KMS-11 (cell line): ENCODE results near the gene SNX1.
"Not testable (repeated sequence)": the region's sequence is repeated elsewhere in the genome, so short reads cannot be mapped to it uniquely, and the experiment has no call there.

Source experiments
- H2AFZ ChIP-seq: fragments of 200-600 bp; sonication (generic); 2 replicates; pipeline ENCODE4 v1.6.1; 2016; ENCODE audit warnings: antibody characterized with exemption, mixed run types, low read depth
- H3K27ac ChIP-seq: fragments of 200-600 bp; sonication (generic); 2 replicates; pipeline ENCODE4 v1.6.1; 2016; ENCODE audit warnings: mild to moderate bottlenecking, mixed run types
- H3K27me3 ChIP-seq: fragments of 200-600 bp; sonication (generic); 2 replicates; pipeline ENCODE4 v1.6.1; 2017; ENCODE audit warnings: mild to moderate bottlenecking, low read depth, mixed run types, moderate library complexity; ENCODE audit not compliant: insufficient read depth
- H3K36me3 ChIP-seq: fragments of 200-600 bp; sonication (generic); 2 replicates; pipeline ENCODE4 v1.6.1; 2017; ENCODE audit warnings: mild to moderate bottlenecking, mixed run types; ENCODE audit not compliant: insufficient read depth
- H3K4me1 ChIP-seq: fragments of 200-600 bp; sonication (generic); 2 replicates; pipeline ENCODE4 v1.6.1; 2016; ENCODE audit warnings: mild to moderate bottlenecking, low read depth, mixed run types; ENCODE audit not compliant: poor library complexity, severe bottlenecking
- H3K4me2 ChIP-seq: fragments of 200-600 bp; sonication (generic); 2 replicates; pipeline ENCODE4 v1.7.0; 2016; ENCODE audit warnings: mild to moderate bottlenecking, mixed run types
- H3K4me3 ChIP-seq: fragments of 200-600 bp; sonication (generic); IDR thresholded peaks from 2 replicates; pipeline ENCODE4 v1.6.1; 2017; ENCODE audit warnings: low read depth, low read length, mixed read lengths; ENCODE audit not compliant: insufficient read depth
- H3K79me2 ChIP-seq: fragments of 200-600 bp; sonication (generic); 2 replicates; pipeline ENCODE4 v1.6.1; 2016; ENCODE audit warnings: low read depth, mixed run types; ENCODE audit not compliant: insufficient read depth
- H3K9ac ChIP-seq: fragments of 200-600 bp; sonication (generic); 2 replicates; pipeline ENCODE4 v1.6.1; 2016; ENCODE audit warnings: mild to moderate bottlenecking, mixed run types
- H4K20me1 ChIP-seq: fragments of 200-600 bp; sonication (generic); 2 replicates; pipeline ENCODE4 v1.6.1; 2016; ENCODE audit warnings: mild to moderate bottlenecking, mixed run types; ENCODE audit not compliant: insufficient read depth
- CTCF ChIP-seq: fragments of 200-600 bp; sonication (generic); conservative IDR thresholded peaks from 2 replicates; pipeline ENCODE4 v1.6.1; 2017; ENCODE audit warnings: low read depth, mild to moderate bottlenecking, antibody characterized with exemption, low read length, moderate library complexity, mixed read lengths

SNX1 gene

GRCh38 chr15:64112073-64112772, 16.4 kb downstream of the SNX1 start:
- Histone ChIP-seq H2AFZ (no peak overlapping the region), H3K27me3 (no peaks in the 10 kb centered on the region), H3K79me2 (peaks cover 12% of the 10 kb centered on the region; the same call in 1 of the 2 replicates), H3K9ac (no peak overlapping the region), H3K4me2 (no peak overlapping the region; the same call in 1 of the 2 replicates), H4K20me1 (no peaks in the 10 kb centered on the region), H3K27ac (no peak overlapping the region), H3K4me3 (no peak overlapping the region), H3K36me3 (no peaks in the 10 kb centered on the region), H3K4me1 (peaks cover 26% of the 10 kb centered on the region)
- no peak for TF ChIP-seq CTCF

- no peak overlapping the region for H3K9ac ChIP-seq
- peaks cover 26% of the 10 kb centered on the region for H3K4me1 ChIP-seq
- H3K79me2 ChIP-seq: peaks cover 6% of the 10 kb centered on the region; the same call in 1 of the 2 replicates
- H3K27ac ChIP-seq: no peak overlapping the region
- no peak overlapping the region for H3K4me3 ChIP-seq
- H2AFZ ChIP-seq: no peak overlapping the region
- TF ChIP-seq CTCF: no peak
- H3K4me2 ChIP-seq: no peak overlapping the region; the same call in 1 of the 2 replicates
- H4K20me1 ChIP-seq: no peaks in the 10 kb centered on the region
- H3K36me3 ChIP-seq: no peaks in the 10 kb centered on the region
- H3K27me3 ChIP-seq: no peaks in the 10 kb centered on the region
Observed at GRCh38 chr15:64112904-64113303, 17.1 kb downstream of the SNX1 start.

- Histone ChIP-seq H3K79me2 (no peaks in the 10 kb centered on the region), H3K27me3 (no peaks in the 10 kb centered on the region), H3K27ac (no peak overlapping the region), H3K9ac (no peak overlapping the region), H4K20me1 (no peaks in the 10 kb centered on the region), H2AFZ (no peak overlapping the region), H3K36me3 (no peaks in the 10 kb centered on the region), H3K4me3 (no peak overlapping the region), H3K4me2 (no peak overlapping the region), H3K4me1 (peaks cover 6% of the 10 kb centered on the region)
- no peak for TF ChIP-seq CTCF
Observed at GRCh38 chr15:64117759-64118487, 22.1 kb downstream of the SNX1 start.

GRCh38 chr15:64120322-64120721, 24.5 kb downstream of the SNX1 start:
- not testable (repeated sequence) for H3K36me3 ChIP-seq, H3K27ac ChIP-seq, H3K79me2 ChIP-seq

GRCh38 chr15:64121614-64122013, 25.8 kb downstream of the SNX1 start:
- no peak overlapping the region for H3K4me3 ChIP-seq
- H4K20me1 ChIP-seq: no peaks in the 10 kb centered on the region
- H3K4me2 ChIP-seq: no peak overlapping the region
- no peaks in the 10 kb centered on the region for H3K27me3 ChIP-seq
- no peak overlapping the region for H3K27ac ChIP-seq
- H3K4me1 ChIP-seq: no peaks in the 10 kb centered on the region
- no peak for TF ChIP-seq CTCF
- H3K9ac ChIP-seq: no peak overlapping the region
- H3K36me3 ChIP-seq: no peaks in the 10 kb centered on the region
- H3K79me2 ChIP-seq: no peaks in the 10 kb centered on the region
- no peak overlapping the region for H2AFZ ChIP-seq

More at GRCh38 chr15:64120322-64120721, 24.5 kb downstream of the SNX1 start:
- not testable (repeated sequence) for H2AFZ ChIP-seq, H3K4me3 ChIP-seq, H3K9ac ChIP-seq, H3K4me2 ChIP-seq, H3K4me1 ChIP-seq, H3K27me3 ChIP-seq, H4K20me1 ChIP-seq
